ENCODE measurements around the gene NDUFAF3.

- TF ChIP-seq CTCF (IDR thresholded peaks at IDR 0.05) (no peak), POLR2A (IDR thresholded peaks at IDR 0.05) (no peak)
These were observed 8.4 kb downstream of the NDUFAF3 start for GRCh38 chr3:49030321-49030720.
